CD1c-positive myeloid dendritic cell (primary cell): ENCODE data around the gene UGT1A6.
"Not testable (repeated sequence)": the region's sequence is repeated elsewhere in the genome, so short reads cannot be mapped to it uniquely, and the experiment has no call there.

Source experiments
- DNase-seq: peaks from one replicate; pipeline ENCODE4 v3.0.0-alpha.2; 2016; ENCODE audit errors: extremely low spot score

The UGT1A6 gene

GRCh38 chr2:233692648-233693047 is at the start of gene UGT1A6:
TSS of gene UGT1A6 (plus strand) at chr2:233692890. CDS start at chr2:233693005, 115 bp downstream.
- no peak for DNase-seq

- DNase-seq: no peak
Measured at GRCh38 chr2:233643128-233643527, 49.6 kb upstream of the UGT1A6 start.

- not testable (repeated sequence) for DNase-seq
Measured at GRCh38 chr2:233646033-233646432, 46.7 kb upstream of the UGT1A6 start.

- no peak for DNase-seq
Measured at GRCh38 chr2:233650981-233651380, 41.7 kb upstream of the UGT1A6 start.

- no peak for DNase-seq
Measured at GRCh38 chr2:233651430-233651829, 41.3 kb upstream of the UGT1A6 start.

GRCh38 chr2:233654501-233654900 is 38.2 kb upstream of the UGT1A6 start:
- no peak for DNase-seq

- no peak for DNase-seq
Measured at GRCh38 chr2:233655043-233655442, 37.6 kb upstream of the UGT1A6 start.

- not testable (repeated sequence) for DNase-seq
Measured at GRCh38 chr2:233655943-233656342, 36.7 kb upstream of the UGT1A6 start.

- no peak for DNase-seq
Measured at GRCh38 chr2:233656443-233656842, 36.2 kb upstream of the UGT1A6 start.

GRCh38 chr2:233658610-233659009 is 34.1 kb upstream of the UGT1A6 start:
- no peak for DNase-seq

- DNase-seq: no peak
Measured at GRCh38 chr2:233663911-233664310, 28.8 kb upstream of the UGT1A6 start.

- DNase-seq: no peak
Measured at GRCh38 chr2:233668605-233669260, 24.0 kb upstream of the UGT1A6 start.

GRCh38 chr2:233671290-233672161 is 21.2 kb upstream of the UGT1A6 start, which contains the start of gene UGT1A9:
TSS of gene UGT1A9 (plus strand) at chr2:233671898. CDS start at chr2:233671935, 37 bp downstream.
- DNase-seq: no peak

GRCh38 chr2:233672886-233673285 is 19.8 kb upstream of the UGT1A6 start:
- DNase-seq: no peak

GRCh38 chr2:233673896-233674295 is 18.8 kb upstream of the UGT1A6 start:
- no peak for DNase-seq

- DNase-seq: no peak
Measured at GRCh38 chr2:233674314-233674713, 18.4 kb upstream of the UGT1A6 start.

- DNase-seq: no peak
Measured at GRCh38 chr2:233674995-233675394, 17.7 kb upstream of the UGT1A6 start.

GRCh38 chr2:233676046-233676445 is 16.6 kb upstream of the UGT1A6 start:
- no peak for DNase-seq

GRCh38 chr2:233679196-233679595 is 13.5 kb upstream of the UGT1A6 start:
- DNase-seq: no peak

GRCh38 chr2:233680361-233681045 is 12.2 kb upstream of the UGT1A6 start:
- no peak for DNase-seq

- no peak for DNase-seq
Measured at GRCh38 chr2:233681521-233682099, 11.1 kb upstream of the UGT1A6 start, which contains the start of gene UGT1A7. TSS of gene UGT1A7 (plus strand) at chr2:233681901. CDS start at chr2:233681938, 37 bp downstream.

- no peak for DNase-seq
Measured at GRCh38 chr2:233684640-233685039, 8.1 kb upstream of the UGT1A6 start.
